PC-3 (cell line): ENCODE results near the gene PPP6R1. TPM values are rescaled to one million over a fixed set of nuclear protein-coding genes. Genes with fewer than 3 reads are reported as not detected.

Experiments used
- ATAC-seq: fragments of 200-7000 bp; cut with Tn5 transposase; 2 replicates; pipeline ENCODE4 v1.9.1; 2020; ENCODE audit warnings: mild to moderate bottlenecking, moderate library complexity
- BruUV-seq: library from RNA; stranded (reverse); fragments of 400-500 nt; replicated peaks from 2 replicates; lab custom pipeline; 2021; lab: Mats Ljungman, UMichigan
- CTCF ChIA-PET: fragments of 300-600 bp; sonication (Branson Sonifier 250); formaldehyde crosslinking; loops from one replicate; lab custom pipeline; 2022; ENCODE audit warnings: antibody characterized with exemption; lab: Charles Lee
- POLR2A ChIA-PET: fragments of 300-600 bp; sonication (Branson Sonifier 250); formaldehyde crosslinking; loops from one replicate; lab custom pipeline; 2022; ENCODE audit warnings: antibody characterized with exemption; ENCODE audit not compliant: unreplicated experiment; lab: Charles Lee
- DNase-seq: peaks from one replicate; pipeline ENCODE4 v3.0.0-alpha.2; 2015
- H2AFZ ChIP-seq: fragments of 300-600 bp; sonication (generic); 2 replicates; pipeline ENCODE4 v1.6.0; 2016; ENCODE audit warnings: antibody characterized with exemption, low read length
- H3F3A ChIP-seq: fragments of 300-600 bp; sonication (generic); one replicate; pipeline ENCODE4 v1.6.0; 2017; ENCODE audit warnings: antibody characterized with exemption, low read length, control low read depth, mild to moderate bottlenecking; ENCODE audit not compliant: unreplicated experiment
- H3K27ac ChIP-seq: fragments of 300-600 bp; sonication (generic); 2 replicates; pipeline ENCODE4 v1.5.1; 2016; ENCODE audit warnings: mild to moderate bottlenecking, low read length
- H3K27me3 ChIP-seq: fragments of 300-600 bp; sonication (generic); 2 replicates; pipeline ENCODE4 v1.6.1; 2016; ENCODE audit warnings: low read length, mixed read lengths
- H3K36me3 ChIP-seq: fragments of 300-600 bp; sonication (generic); 2 replicates; pipeline ENCODE4 v1.6.1; 2016; ENCODE audit warnings: low read depth, mixed run types, low read length, mixed read lengths
- H3K4me1 ChIP-seq: fragments of 300-600 bp; sonication (generic); 2 replicates; pipeline ENCODE4 v1.5.1; 2016; ENCODE audit warnings: low read length; ENCODE audit not compliant: insufficient read depth
- H3K4me2 ChIP-seq: fragments of 300-600 bp; sonication (generic); 2 replicates; pipeline ENCODE4 v1.6.0; 2016; ENCODE audit warnings: low read length
- H3K4me3 ChIP-seq: fragments of 300-600 bp; sonication (generic); 2 replicates; pipeline ENCODE4 v1.5.1; 2016; ENCODE audit warnings: mild to moderate bottlenecking, low read length, mixed read lengths
- H3K79me2 ChIP-seq: fragments of 300-600 bp; sonication (generic); 2 replicates; pipeline ENCODE4 v1.6.1; 2017; ENCODE audit warnings: low read length, mixed read lengths
- H3K9ac ChIP-seq: fragments of 300-600 bp; sonication (generic); 2 replicates; pipeline ENCODE4 v1.6.0; 2016; ENCODE audit warnings: mild to moderate bottlenecking, low read length
- H3K9me2 ChIP-seq: fragments of 300-600 bp; sonication (generic); replicated peaks from 2 replicates; pipeline ENCODE4 v1.6.1; 2016; ENCODE audit warnings: mixed run types, low read length, mixed read lengths
- H3K9me3 ChIP-seq: fragments of 300-600 bp; sonication (generic); 2 replicates; pipeline ENCODE4 v1.6.1; 2016; ENCODE audit warnings: low read length, mixed read lengths
- H4K20me1 ChIP-seq: fragments of 300-600 bp; sonication (generic); 2 replicates; pipeline ENCODE4 v1.6.1; 2016; ENCODE audit warnings: low read length, mixed read lengths
- EZH2 ChIP-seq: fragments of 300-600 bp; sonication (generic); IDR thresholded peaks from one replicate; pipeline ENCODE4 v1.6.1; 2017; ENCODE audit warnings: antibody characterized with exemption, mild to moderate bottlenecking, low read length; ENCODE audit not compliant: unreplicated experiment
- EZH2phosphoT487 ChIP-seq: fragments of 300-600 bp; sonication (generic); IDR thresholded peaks from 2 replicates; pipeline ENCODE4 v1.6.1; 2018; ENCODE audit warnings: mild to moderate bottlenecking, antibody characterized with exemption, low read length, borderline replicate concordance
- intact Hi-C: fragments of 100-400 bp; cut with micrococcal nuclease; formaldehyde crosslinking; loops from 2 replicates; pipeline ENCODE4 v1.9.0; 2023
- total RNA-seq: library from RNA; depleted of rRNA; stranded (reverse); fragments of >200 nt; gene quantifications from 2 replicates; pipeline ENCODE4 v1.2.3, GENCODE V29; 2014
- TF ChIP-seq, protein P1 (sequence below): fragments of 300-600 bp; sonication (generic); conservative IDR thresholded peaks from 2 replicates; pipeline ENCODE4 v1.5.1; 2017; ENCODE audit warnings: antibody characterized with exemption, low read depth, mild to moderate bottlenecking, low read length

The PPP6R1 gene
- total RNA-seq, 1 experiment from 2014 or later: 159 TPM

DNA sequence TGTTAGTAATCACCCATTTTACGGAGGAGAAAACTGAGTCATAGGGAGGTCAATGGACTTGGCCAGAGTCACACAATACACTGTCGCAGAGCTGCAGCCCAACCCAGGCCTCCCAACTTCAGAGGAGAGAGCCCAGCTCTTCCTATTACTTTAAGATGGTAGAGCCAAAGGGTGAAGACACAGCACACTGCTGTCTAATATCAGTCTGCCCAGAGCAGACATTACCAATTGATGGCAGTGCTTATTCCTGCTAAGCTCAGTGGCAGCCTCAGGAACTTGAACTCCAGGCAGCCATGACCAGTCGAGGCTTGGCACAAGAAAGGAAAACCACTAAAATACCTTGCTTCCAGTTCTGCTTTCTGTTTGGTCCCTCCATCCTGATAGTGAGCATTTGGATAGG, 47.9 kb upstream of the PPP6R1 start:
- H3K4me3 ChIP-seq: no peak overlapping the region
- no peaks in the 10 kb centered on the region for H3K9me3 ChIP-seq
- TF ChIP-seq EZH2 (no peak), EZH2phosphoT487 (no peak)
- TF ChIP-seq, protein P1, sequence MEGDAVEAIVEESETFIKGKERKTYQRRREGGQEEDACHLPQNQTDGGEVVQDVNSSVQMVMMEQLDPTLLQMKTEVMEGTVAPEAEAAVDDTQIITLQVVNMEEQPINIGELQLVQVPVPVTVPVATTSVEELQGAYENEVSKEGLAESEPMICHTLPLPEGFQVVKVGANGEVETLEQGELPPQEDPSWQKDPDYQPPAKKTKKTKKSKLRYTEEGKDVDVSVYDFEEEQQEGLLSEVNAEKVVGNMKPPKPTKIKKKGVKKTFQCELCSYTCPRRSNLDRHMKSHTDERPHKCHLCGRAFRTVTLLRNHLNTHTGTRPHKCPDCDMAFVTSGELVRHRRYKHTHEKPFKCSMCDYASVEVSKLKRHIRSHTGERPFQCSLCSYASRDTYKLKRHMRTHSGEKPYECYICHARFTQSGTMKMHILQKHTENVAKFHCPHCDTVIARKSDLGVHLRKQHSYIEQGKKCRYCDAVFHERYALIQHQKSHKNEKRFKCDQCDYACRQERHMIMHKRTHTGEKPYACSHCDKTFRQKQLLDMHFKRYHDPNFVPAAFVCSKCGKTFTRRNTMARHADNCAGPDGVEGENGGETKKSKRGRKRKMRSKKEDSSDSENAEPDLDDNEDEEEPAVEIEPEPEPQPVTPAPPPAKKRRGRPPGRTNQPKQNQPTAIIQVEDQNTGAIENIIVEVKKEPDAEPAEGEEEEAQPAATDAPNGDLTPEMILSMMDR: no peak
- H3F3A ChIP-seq: no peaks in the 10 kb centered on the region
- BruUV-seq: no TSS peak
- no peaks in the 10 kb centered on the region for H4K20me1 ChIP-seq
- intact Hi-C loops: no loop called here
- H2AFZ ChIP-seq: no peak overlapping the region
- CTCF ChIA-PET: interaction anchor here (1.8 kb wide), 1 partner anchor 32 kb away, joined by 5 read pairs; the partner anchor contains the start of gene KMT5C
- DNase-seq: no peak
- no peak overlapping the region for H3K9ac ChIP-seq
- no peak overlapping the region for H3K27ac ChIP-seq
- no peak overlapping the region for H3K4me2 ChIP-seq
- POLR2A ChIA-PET: no interaction called here
- peaks cover 3% of the 10 kb centered on the region; the same call in 1 of the 2 replicates for H3K4me1 ChIP-seq
- no peaks in the 10 kb centered on the region for H3K9me2 ChIP-seq
- no peaks in the 10 kb centered on the region for H3K27me3 ChIP-seq
- no peak for ATAC-seq
- no peaks in the 10 kb centered on the region for H3K36me3 ChIP-seq
- H3K79me2 ChIP-seq: no peaks in the 10 kb centered on the region

DNA sequence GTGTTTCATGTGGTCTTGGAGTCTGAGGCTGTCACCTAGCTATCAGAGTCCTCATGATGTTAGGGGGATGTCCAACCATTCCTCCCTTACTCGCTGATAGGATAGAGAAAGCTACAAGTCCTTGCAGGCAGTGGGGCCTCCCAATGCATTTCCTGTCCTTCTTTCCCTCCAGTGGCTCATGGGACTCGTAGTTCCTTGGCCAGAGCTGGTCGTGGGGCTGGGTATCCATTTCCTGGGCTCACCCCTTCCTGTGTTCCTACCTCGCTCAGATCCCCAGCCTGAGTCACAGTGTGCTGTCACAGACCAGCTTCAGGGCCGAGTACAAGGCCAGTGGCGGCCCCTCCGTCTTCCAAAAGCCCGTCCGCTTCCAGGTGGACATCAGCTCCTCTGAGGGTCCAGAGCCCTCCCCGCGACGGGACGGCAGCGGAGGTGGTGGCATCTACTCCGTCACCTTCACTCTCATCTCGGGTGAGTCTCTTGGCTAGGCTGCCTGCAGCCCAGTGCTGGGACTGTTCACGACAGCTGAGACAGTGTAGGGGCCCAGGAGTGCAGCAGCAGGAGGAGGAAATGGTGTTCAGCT, 47.3 kb upstream of the PPP6R1 start:
- Histone ChIP-seq H3K9me2 (no peaks in the 10 kb centered on the region), H3K27me3 (no peaks in the 10 kb centered on the region), H3K79me2 (no peaks in the 10 kb centered on the region), H3K27ac (no peak overlapping the region), H3K4me1 (peaks cover 7% of the 10 kb centered on the region; the same call in 1 of the 2 replicates), H3K4me2 (no peak overlapping the region), H3K36me3 (no peaks in the 10 kb centered on the region), H2AFZ (no peak overlapping the region), H3K4me3 (no peak overlapping the region), H4K20me1 (no peaks in the 10 kb centered on the region), H3K9ac (no peak overlapping the region), H3K9me3 (no peaks in the 10 kb centered on the region), H3F3A (no peaks in the 10 kb centered on the region)
- BruUV-seq: no TSS peak
- DNase-seq (peak; percentile 39), ATAC-seq (no peak)
- intact Hi-C loops: no loop called here
- POLR2A ChIA-PET: no interaction called here
- CTCF ChIA-PET: interaction anchor here (1.8 kb wide), 1 partner anchor 33 kb away, joined by 5 read pairs; the partner anchor contains the start of gene KMT5C
- TF ChIP-seq, protein P1: no peak
- TF ChIP-seq EZH2 (no peak), EZH2phosphoT487 (no peak)

DNA sequence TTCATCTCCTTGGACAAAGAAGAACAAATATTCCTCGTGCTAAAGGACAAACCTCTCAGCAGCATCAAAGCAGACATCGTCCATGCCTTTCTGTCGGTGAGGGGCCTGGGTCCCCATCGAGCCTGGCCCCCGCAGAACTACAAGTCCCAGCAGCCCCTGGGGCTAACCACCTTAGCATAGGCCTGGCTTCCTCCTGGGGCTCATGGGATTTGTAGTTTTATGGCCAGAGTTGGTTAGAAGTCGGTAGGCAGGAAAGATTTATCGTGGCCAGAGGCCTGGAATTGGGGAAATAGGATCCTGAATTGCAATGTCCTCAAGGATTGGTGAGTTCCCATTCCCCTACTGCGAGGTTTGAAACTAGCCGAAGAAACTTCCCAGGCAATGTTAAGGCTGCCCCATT, 46.7 kb upstream of the PPP6R1 start:
- DNase-seq (peak; percentile 56), ATAC-seq (peak; percentile 55)
- intact Hi-C loops: no loop called here
- H3F3A ChIP-seq: no peaks in the 10 kb centered on the region
- H3K4me3 ChIP-seq: no peak overlapping the region
- CTCF ChIA-PET: interaction anchor here (1.8 kb wide), 1 partner anchor 34 kb away, joined by 5 read pairs; the partner anchor contains the start of gene KMT5C
- H3K4me2 ChIP-seq: no peak overlapping the region
- TF ChIP-seq EZH2 (no peak), EZH2phosphoT487 (no peak)
- TF ChIP-seq, protein P1: no peak
- H3K9ac ChIP-seq: no peak overlapping the region
- H3K27me3 ChIP-seq: no peaks in the 10 kb centered on the region
- no TSS peak for BruUV-seq
- no peaks in the 10 kb centered on the region for H3K9me3 ChIP-seq
- no peaks in the 10 kb centered on the region for H3K79me2 ChIP-seq
- H4K20me1 ChIP-seq: no peaks in the 10 kb centered on the region
- peaks cover 7% of the 10 kb centered on the region; the same call in 1 of the 2 replicates for H3K4me1 ChIP-seq
- POLR2A ChIA-PET: no interaction called here
- H3K27ac ChIP-seq: no peak overlapping the region
- H3K36me3 ChIP-seq: no peaks in the 10 kb centered on the region
- no peaks in the 10 kb centered on the region for H3K9me2 ChIP-seq
- H2AFZ ChIP-seq: no peak overlapping the region
